A673 (cell line): ENCODE measurements around the gene CACNA2D1.

Experiments used
- EZH2 ChIP-seq: fragments of 200-600 bp; sonication (generic); IDR thresholded peaks from 2 replicates; pipeline ENCODE4 v1.6.1; 2017; ENCODE audit warnings: borderline replicate concordance, low read depth, mild to moderate bottlenecking, mixed read lengths, antibody characterized with exemption, low read length; ENCODE audit not compliant: poor library complexity, severe bottlenecking
- TF ChIP-seq, protein P1 (sequence below): fragments of 300-800, 200-600 bp; sonication (generic); conservative IDR thresholded peaks from 2 replicates; pipeline ENCODE4 v1.5.1; 2017; ENCODE audit warnings: low read depth, mild to moderate bottlenecking, antibody characterized with exemption, low read length, moderate library complexity, mixed read lengths

DNA sequence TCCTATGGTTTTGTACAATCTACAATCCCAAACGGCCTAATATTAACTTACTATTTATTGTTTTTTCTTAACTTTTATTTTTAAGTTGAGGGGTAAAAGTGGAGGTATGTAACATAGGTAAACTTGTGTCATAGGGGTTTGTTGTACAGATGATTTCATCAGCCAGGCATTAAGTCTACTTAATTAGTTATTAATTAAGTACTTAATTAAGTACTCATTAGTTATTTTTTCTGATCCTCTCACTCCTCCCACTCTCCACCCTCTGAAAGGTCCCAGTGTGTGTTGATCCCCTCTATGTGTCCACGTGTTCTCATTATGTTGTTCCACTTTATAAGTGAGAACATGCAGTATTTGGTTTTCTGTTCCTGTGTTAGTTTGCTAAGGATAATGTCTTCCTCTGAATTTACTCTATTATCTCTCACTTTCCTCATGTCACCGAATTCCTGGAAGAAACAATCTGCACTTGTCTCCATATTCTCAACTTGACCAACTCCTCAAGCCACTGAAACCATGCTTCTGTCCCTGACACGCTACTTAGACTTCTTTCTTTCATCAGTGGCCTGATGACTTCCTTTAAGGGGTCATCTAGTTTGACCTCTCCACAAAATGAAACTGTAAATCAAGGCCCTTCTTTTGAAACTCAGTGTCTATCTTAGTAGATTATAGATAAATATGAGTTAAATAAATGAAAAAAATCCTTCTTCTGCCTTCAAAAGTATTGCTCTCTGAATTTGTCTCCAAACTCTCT is 9.1 kb downstream of the CACNA2D1 start:
- no peak for TF ChIP-seq EZH2
- TF ChIP-seq, protein P1, sequence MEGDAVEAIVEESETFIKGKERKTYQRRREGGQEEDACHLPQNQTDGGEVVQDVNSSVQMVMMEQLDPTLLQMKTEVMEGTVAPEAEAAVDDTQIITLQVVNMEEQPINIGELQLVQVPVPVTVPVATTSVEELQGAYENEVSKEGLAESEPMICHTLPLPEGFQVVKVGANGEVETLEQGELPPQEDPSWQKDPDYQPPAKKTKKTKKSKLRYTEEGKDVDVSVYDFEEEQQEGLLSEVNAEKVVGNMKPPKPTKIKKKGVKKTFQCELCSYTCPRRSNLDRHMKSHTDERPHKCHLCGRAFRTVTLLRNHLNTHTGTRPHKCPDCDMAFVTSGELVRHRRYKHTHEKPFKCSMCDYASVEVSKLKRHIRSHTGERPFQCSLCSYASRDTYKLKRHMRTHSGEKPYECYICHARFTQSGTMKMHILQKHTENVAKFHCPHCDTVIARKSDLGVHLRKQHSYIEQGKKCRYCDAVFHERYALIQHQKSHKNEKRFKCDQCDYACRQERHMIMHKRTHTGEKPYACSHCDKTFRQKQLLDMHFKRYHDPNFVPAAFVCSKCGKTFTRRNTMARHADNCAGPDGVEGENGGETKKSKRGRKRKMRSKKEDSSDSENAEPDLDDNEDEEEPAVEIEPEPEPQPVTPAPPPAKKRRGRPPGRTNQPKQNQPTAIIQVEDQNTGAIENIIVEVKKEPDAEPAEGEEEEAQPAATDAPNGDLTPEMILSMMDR = no peak
